NCI-H226 (cell line): ENCODE data around the gene KCNJ2.

Experiments used
- DNase-seq: peaks from one replicate; pipeline ENCODE4 v3.0.0-alpha.2; 2015

Gene KCNJ2

DNA sequence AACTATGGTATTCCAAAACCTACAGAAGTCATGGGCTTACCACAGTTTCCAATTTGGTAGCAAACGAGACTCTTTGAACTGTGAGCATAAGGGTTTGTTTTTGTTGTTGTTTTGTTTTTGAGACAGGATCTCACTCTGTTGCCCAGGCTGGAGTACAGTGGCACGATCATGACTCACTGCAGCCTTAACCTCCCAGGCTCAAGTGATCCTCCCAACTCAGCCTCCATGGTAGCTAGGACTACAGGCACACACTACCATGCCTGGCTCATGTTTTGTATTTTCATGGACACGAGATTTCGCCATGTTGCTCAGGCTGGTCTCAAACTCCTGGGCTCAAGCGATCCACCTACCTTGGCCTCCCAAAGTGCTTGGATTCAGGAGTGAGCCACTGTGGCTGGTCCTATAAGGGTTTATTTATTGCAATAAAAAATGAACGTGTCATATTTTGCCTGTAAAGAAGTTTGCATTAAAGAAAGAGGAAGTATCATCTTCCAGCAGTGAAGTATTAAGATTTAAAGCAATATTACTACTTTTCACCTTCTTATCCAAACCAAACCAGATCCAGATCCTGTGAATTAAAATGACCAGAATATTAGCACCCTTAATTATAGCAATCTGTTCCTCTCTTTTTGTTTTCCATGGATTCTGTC is 37.2 kb downstream of the KCNJ2 start:
- no peak for DNase-seq

DNA sequence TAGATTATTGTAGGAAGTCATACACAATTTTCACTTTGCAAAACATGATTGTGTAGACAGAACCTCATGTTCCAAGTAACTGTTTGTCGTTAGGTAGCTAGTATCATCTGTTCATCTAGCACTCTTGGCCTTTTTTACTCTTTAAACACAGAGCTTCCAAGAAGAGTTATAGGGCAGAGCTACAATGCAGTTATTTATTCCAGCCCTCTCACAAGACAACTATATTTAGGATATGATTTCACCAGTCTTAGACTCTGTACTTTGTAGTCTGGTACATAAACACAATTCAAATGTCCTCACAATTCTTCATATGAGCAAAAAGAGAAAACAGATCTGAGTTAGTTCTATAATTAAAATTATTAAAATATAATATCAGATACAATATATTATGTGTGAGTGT is 37.9 kb downstream of the KCNJ2 start:
- no peak for DNase-seq

- DNase-seq = no peak
These were observed 38.9 kb downstream of the KCNJ2 start for GRCh38 chr17:70208080-70208794.

- DNase-seq = no peak
These were observed 39.7 kb downstream of the KCNJ2 start for GRCh38 chr17:70208825-70209555.

DNA sequence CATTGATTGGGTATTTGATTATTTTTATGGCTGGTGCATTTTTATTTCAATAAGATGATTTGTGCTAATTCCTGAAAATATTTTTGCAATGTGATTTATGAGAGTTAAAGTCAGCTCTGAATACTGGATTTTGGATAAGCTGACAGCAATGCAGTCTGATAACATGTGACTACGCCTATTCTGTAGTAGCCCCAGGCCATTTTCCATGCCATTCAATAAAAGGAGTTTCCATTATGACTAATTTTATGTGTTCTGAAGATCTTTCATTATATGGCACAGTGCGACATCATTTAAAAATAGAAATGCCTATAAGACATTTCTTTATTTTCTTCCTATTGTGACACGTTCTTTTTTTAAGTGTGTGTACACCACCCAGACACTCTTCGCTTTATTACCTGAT is 46.3 kb downstream of the KCNJ2 start:
- no peak for DNase-seq

DNA sequence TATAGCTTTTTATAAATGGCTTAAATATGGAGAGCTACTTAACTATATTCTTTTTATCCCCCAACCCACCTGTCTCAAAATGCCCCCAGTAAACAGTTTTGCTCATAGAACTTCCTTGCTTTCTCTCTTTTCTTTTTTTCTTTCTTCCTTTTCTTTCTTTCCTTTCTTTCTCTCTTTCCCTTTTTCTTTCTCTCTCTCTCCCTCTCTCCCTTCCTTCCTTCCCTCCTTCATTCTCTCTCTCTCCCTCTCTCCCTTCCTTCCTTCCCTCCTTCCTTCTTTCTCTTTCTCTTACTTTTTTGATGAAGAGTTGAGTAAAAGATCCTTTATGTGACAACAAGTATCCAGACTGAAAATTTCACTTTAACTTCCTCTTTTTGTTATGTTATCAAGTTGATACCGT is 48.2 kb downstream of the KCNJ2 start:
- no peak for DNase-seq

DNA sequence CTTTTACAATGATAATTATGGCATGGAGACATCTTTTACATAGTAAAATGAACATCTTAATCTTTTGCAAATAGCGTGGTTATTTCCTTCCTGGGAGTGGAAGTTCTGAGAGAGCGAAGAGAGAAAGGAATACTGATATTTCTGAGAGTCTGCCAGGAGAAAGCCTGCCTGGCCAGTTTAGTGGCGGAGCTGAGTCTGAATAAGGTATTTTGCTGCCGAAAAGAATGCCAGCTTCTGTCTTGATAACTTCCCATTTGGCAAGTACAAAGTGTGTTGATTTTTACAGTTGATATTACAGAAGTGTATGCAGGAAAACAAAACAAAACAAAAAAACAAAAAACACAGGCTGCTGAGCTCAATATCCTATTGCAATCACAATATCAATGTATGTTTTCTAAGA is 55.9 kb downstream of the KCNJ2 start:
- DNase-seq = no peak
